Neutrophil (primary cell): Measurements from ENCODE around the gene DPH3.

Experiments
- H3K27ac ChIP-seq: fragments of 200-600 bp; sonication (generic); 2 replicates; pipeline ENCODE4 v1.5.1; 2016; ENCODE audit warnings: mild to moderate bottlenecking, moderate library complexity
- H3K27me3 ChIP-seq: fragments of 200-600 bp; sonication (generic); 2 replicates; pipeline ENCODE4 v1.6.0; 2016; ENCODE audit warnings: mild to moderate bottlenecking
- H3K36me3 ChIP-seq: fragments of 200-600 bp; sonication (generic); 2 replicates; pipeline ENCODE4 v1.5.1; 2017
- H3K4me1 ChIP-seq, 2 experiments: fragments of 200-600 bp in 1 of 2; sonication (generic) in 1 of 2; 1 replicate in 1 of 2; 2 replicates in 1 of 2; pipeline versions ENCODE4 v1.5.1 to v1.6.1; 2013 to 2016; ENCODE audit warnings: low read depth in 1 of 2, low read length in 1 of 2, mild to moderate bottlenecking in 1 of 2, moderate library complexity in 1 of 2; ENCODE audit not compliant: control insufficient read depth in 1 of 2, insufficient read depth in 1 of 2
- H3K4me3 ChIP-seq, 2 experiments: fragments of 200-600 bp in 1 of 2; sonication (generic) in 1 of 2; 1 replicate in 1 of 2; 2 replicates in 1 of 2; pipeline ENCODE4 v1.5.1; 2013 to 2016; ENCODE audit warnings: low read depth in 1 of 2, low read length in 1 of 2, mild to moderate bottlenecking in 1 of 2, moderate library complexity in 1 of 2
- H3K9me3 ChIP-seq: fragments of 200-600 bp; sonication (generic); 2 replicates; pipeline ENCODE4 v1.5.1; 2016
- TF ChIP-seq, protein P1 (sequence below): fragments of 200-600 bp; sonication (generic); IDR thresholded peaks from 2 replicates; pipeline ENCODE4 v1.5.1; 2016; ENCODE audit warnings: antibody characterized with exemption

DPH3 gene

DNA sequence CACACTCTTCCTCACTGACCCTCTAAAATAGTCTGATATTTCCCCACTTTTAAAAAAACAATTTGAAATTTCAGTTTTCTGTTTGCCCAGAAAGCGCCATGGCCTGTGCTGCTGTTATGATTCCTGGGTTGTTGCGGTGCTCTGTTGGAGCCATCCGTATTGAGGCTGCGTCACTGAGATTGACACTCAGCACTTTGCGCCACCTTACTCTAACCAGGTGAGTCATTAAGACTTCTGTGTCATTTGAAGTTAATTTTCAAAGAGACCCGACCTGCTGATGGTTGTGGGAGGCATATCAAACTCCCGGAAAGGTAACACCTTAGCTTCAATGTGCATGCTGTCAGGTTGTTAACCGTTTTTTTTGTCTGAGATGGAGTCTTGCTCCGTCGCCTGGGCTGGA is 6.1 kb upstream of the DPH3 start:
- TF ChIP-seq, protein P1, sequence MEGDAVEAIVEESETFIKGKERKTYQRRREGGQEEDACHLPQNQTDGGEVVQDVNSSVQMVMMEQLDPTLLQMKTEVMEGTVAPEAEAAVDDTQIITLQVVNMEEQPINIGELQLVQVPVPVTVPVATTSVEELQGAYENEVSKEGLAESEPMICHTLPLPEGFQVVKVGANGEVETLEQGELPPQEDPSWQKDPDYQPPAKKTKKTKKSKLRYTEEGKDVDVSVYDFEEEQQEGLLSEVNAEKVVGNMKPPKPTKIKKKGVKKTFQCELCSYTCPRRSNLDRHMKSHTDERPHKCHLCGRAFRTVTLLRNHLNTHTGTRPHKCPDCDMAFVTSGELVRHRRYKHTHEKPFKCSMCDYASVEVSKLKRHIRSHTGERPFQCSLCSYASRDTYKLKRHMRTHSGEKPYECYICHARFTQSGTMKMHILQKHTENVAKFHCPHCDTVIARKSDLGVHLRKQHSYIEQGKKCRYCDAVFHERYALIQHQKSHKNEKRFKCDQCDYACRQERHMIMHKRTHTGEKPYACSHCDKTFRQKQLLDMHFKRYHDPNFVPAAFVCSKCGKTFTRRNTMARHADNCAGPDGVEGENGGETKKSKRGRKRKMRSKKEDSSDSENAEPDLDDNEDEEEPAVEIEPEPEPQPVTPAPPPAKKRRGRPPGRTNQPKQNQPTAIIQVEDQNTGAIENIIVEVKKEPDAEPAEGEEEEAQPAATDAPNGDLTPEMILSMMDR, result no peak
- H3K27me3 ChIP-seq, result no peaks in the 10 kb centered on the region
- H3K36me3 ChIP-seq, result peaks cover 11% of the 10 kb centered on the region
- H3K9me3 ChIP-seq, result no peaks in the 10 kb centered on the region
- peaks cover 2 to 3% of the 10 kb centered on the region in 2 experiments for H3K4me1 ChIP-seq
- H3K4me3 ChIP-seq, result no peak overlapping the region
- H3K27ac ChIP-seq, result no peak overlapping the region

- H3K27ac ChIP-seq, result no peak overlapping the region
- peaks cover 15% of the 10 kb centered on the region for H3K36me3 ChIP-seq
- H3K9me3 ChIP-seq, result no peaks in the 10 kb centered on the region
- H3K4me1 ChIP-seq, result peaks cover 24 to 29% of the 10 kb centered on the region in 2 experiments
- no peak overlapping the region for H3K4me3 ChIP-seq
- TF ChIP-seq, protein P1, result no peak
- no peaks in the 10 kb centered on the region for H3K27me3 ChIP-seq
Measured at GRCh38 chr3:16266714-16267113, 2.0 kb upstream of the DPH3 start.

GRCh38 chr3:16265455-16265786 is 678 bp upstream of the DPH3 start:
- peaks cover 15% of the 10 kb centered on the region for H3K36me3 ChIP-seq
- peaks cover 24 to 29% of the 10 kb centered on the region in 2 experiments for H3K4me1 ChIP-seq
- TF ChIP-seq, protein P1, result no peak
- H3K27ac ChIP-seq, result peak overlapping the region; percentile 90
- peak overlapping the region; percentile 82 to 87 for H3K4me3 ChIP-seq
- H3K27me3 ChIP-seq, result no peaks in the 10 kb centered on the region
- H3K9me3 ChIP-seq, result no peaks in the 10 kb centered on the region

GRCh38 chr3:16264174-16264707 is 502 bp downstream of the DPH3 start:
- peak overlapping the region; percentile 90 for H3K27ac ChIP-seq
- no peaks in the 10 kb centered on the region for H3K27me3 ChIP-seq
- H3K9me3 ChIP-seq, result no peaks in the 10 kb centered on the region
- H3K4me1 ChIP-seq, result peaks cover 24 to 29% of the 10 kb centered on the region in 2 experiments
- H3K36me3 ChIP-seq, result peaks cover 27% of the 10 kb centered on the region
- TF ChIP-seq, protein P1, result no peak
- peak overlapping the region; percentile 82 to 87 for H3K4me3 ChIP-seq

DNA sequence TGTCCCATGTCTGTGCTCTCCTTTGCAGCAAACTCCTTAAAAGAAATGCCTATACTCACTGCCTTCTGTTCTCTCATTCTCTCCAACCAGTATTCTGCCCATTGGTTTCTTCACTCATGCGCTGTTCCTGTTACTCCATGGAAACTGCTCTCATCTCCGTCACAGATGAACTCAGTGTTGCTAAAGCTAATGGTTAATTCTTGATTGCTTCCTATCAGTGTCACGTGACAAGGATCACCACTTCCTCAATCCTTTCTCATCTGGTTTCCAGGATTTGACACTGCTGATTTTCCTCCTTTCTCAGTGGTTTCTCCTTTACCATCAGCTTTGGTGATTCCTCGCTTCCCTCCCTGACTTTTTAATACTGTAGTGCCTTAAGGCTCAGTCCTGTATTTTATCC is 2.6 kb downstream of the DPH3 start:
- TF ChIP-seq, protein P1, result no peak
- H3K4me1 ChIP-seq, result peaks cover 24 to 29% of the 10 kb centered on the region in 2 experiments

More for the DNA sequence above, 2.6 kb downstream of the DPH3 start:
- H3K36me3 ChIP-seq, result peaks cover 39% of the 10 kb centered on the region
- H3K27ac ChIP-seq, result no peak overlapping the region
- no peaks in the 10 kb centered on the region for H3K27me3 ChIP-seq
- H3K9me3 ChIP-seq, result no peaks in the 10 kb centered on the region
- no peak overlapping the region for H3K4me3 ChIP-seq
